Measurements from ENCODE around the gene KRABD2.

KRABD2 gene

DNA sequence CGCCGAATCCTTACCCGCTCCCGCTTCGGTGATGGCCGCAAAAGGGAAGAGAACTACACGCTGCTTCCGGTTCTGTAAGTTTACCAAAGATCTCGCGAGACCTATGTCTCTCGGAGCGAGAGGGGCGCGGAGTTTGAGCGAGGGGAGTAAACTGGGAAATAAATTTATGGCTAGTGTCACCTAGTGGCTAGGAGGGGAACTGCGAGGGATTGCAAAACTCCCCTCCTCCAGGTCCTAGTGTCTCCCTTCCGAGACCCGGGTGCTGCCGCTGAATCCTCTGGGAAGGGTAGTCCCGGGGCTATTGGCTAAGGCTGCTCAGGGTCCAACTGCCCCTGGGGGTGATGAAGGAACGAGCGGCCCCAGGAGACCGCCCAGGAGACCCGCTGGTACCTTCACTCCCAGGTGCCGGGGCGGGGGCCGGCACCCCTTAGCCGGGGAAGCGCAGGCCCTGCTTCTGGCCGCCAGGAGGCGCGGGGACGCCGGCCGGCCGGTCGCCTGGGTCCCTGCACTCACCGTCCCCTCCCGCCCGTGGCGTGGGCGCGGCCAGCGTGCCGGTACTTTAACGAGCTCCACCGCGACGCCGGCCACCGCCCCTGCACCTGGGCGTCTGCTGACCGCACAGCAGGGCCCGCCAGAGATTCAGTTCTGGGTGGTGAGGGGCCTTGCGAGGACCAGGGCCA lies 6.8 kb upstream of the KRABD2 start, which contains the start of gene RPL26:
Gene RPL26 (minus strand): TSS at position 51 of the 680 bp plus-strand sequence. CDS start 883 bp downstream, outside the sequence.
- TF ChIP-seq CTCF (conservative IDR thresholded peaks at IDR 0.05; ENCODE audit: low read length) = peak; percentile 99
- TF ChIP-seq EZH2phosphoT487 (IDR thresholded peaks at IDR 0.05; ENCODE audit: borderline replicate concordance, low read depth, low read length) = no peak
- DNase-seq (ENCODE audit: low spot score) = peak; percentile 100
- intact Hi-C loops (cut with micrococcal nuclease; ENCODE audit: unreplicated experiment) = loop anchor here (1.0 to 10.0 kb wide), 4 partner anchors 52 to 362 kb away; partner anchors contain the start of genes CCDC42, CTC1, NDEL1 and PFAS
- peaks cover 46% of the 10 kb centered on the region for H3K36me3 ChIP-seq (ENCODE audit: insufficient read depth, low read length)
- peak within 1 kb of the TSS; percentile 95 for H3K4me2 ChIP-seq (ENCODE audit: low read length)
- no peaks in the 10 kb centered on the region for H3K9me2 ChIP-seq (ENCODE audit: insufficient read depth, low read length)
- H3K79me2 ChIP-seq (ENCODE audit: insufficient read depth, low read depth, low read length) = peaks cover 57% of the 10 kb centered on the region
- no peaks in the 10 kb centered on the region for H3K9me3 ChIP-seq (ENCODE audit: low read length)
- peaks cover 44% of the 10 kb centered on the region for H3K4me1 ChIP-seq (ENCODE audit: insufficient read depth, low read length, poor library complexity, severe bottlenecking)
- H3K4me3 ChIP-seq (ENCODE audit: low read depth, low read length, poor library complexity, severe bottlenecking) = peak within 1 kb of the TSS; percentile 78
- H4K20me1 ChIP-seq (ENCODE audit: insufficient read depth, low read length) = peaks cover 27% of the 10 kb centered on the region
- H3K27ac ChIP-seq (ENCODE audit: low read depth, low read length, poor library complexity, severe bottlenecking) = peak within 1 kb of the TSS; percentile 67
- CTCF ChIA-PET (ENCODE audit: unreplicated experiment) = interaction anchor here (0.6 kb wide), 3 partner anchors 14 to 394 kb away, joined by 3 read pairs; no protein-coding TSS in a partner anchor
- peak within 1 kb of the TSS; percentile 69 for H2AFZ ChIP-seq (ENCODE audit: low read length)
- BruUV-seq (replicated peaks) = no TSS peak
- POLR2A ChIA-PET = interaction anchor here (0.6 to 1.0 kb wide), 2 partner anchors 11 to 110 kb away, joined by 3 to 5 read pairs; no protein-coding TSS in a partner anchor

DNA sequence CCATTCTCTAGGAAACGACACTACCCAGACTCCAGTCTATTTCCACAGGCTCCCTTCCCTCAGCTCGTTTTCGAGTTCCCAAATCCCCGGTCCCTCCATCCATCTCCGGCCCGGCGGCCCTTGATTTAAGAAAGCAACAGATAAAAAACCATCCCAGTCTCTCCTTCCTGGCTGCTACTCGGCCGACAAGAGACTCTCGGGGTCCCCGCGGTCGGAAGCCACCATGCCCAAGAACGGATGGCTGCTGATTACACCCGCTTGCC lies 6.3 kb upstream of the KRABD2 start:
- DNase-seq (ENCODE audit: low spot score) = no peak
- Histone ChIP-seq H4K20me1 (ENCODE audit: insufficient read depth, low read length) (peaks cover 27% of the 10 kb centered on the region), H3K9me3 (ENCODE audit: low read length) (no peaks in the 10 kb centered on the region), H2AFZ (ENCODE audit: low read length) (peak overlapping the region; percentile 69; the same call in 1 of the 2 replicates), H3K4me2 (ENCODE audit: low read length) (peak overlapping the region; percentile 95), H3K4me3 (ENCODE audit: low read depth, low read length, poor library complexity, severe bottlenecking) (peak overlapping the region; percentile 78), H3K9me2 (ENCODE audit: insufficient read depth, low read length) (no peaks in the 10 kb centered on the region), H3K27ac (ENCODE audit: low read depth, low read length, poor library complexity, severe bottlenecking) (peak overlapping the region; percentile 67), H3K79me2 (ENCODE audit: insufficient read depth, low read depth, low read length) (peaks cover 58% of the 10 kb centered on the region), H3K36me3 (ENCODE audit: insufficient read depth, low read length) (peaks cover 51% of the 10 kb centered on the region), H3K4me1 (ENCODE audit: insufficient read depth, low read length, poor library complexity, severe bottlenecking) (peaks cover 48% of the 10 kb centered on the region)
- no peak for TF ChIP-seq EZH2phosphoT487 (IDR thresholded peaks at IDR 0.05; ENCODE audit: borderline replicate concordance, low read depth, low read length)
- TF ChIP-seq CTCF (conservative IDR thresholded peaks at IDR 0.05; ENCODE audit: low read length) = no peak
- intact Hi-C loops (cut with micrococcal nuclease; ENCODE audit: unreplicated experiment) = loop anchor here (1.0 to 10.0 kb wide), 4 partner anchors 52 to 362 kb away; partner anchors contain the start of genes CCDC42, CTC1, NDEL1 and PFAS
- no TSS peak for BruUV-seq (replicated peaks)
- CTCF ChIA-PET (ENCODE audit: unreplicated experiment) = interaction anchor here (0.5 kb wide), 1 partner anchor 137 kb away, joined by 4 read pairs; no protein-coding TSS in a partner anchor
- POLR2A ChIA-PET = interaction anchor here (1.6 kb wide), 1 partner anchor 191 kb away, joined by 5 read pairs; no protein-coding TSS in a partner anchor

All from OCI-LY7 (cell line).